Measurements from ENCODE around the gene RPS6KC1.
"Not testable (repeated sequence)": the region's sequence is repeated elsewhere in the genome, so short reads cannot be mapped to it uniquely, and the experiment has no call there.

RPS6KC1 gene

GRCh38 chr1:213160442-213160841 is 109.4 kb downstream of the RPS6KC1 start:
- not testable (repeated sequence) for DNase-seq

- no peak for DNase-seq
These were observed 111.3 kb downstream of the RPS6KC1 start for GRCh38 chr1:213162338-213162737.

- DNase-seq = no peak
These were observed 111.8 kb downstream of the RPS6KC1 start for GRCh38 chr1:213162862-213163261.

- DNase-seq = no peak
These were observed 112.3 kb downstream of the RPS6KC1 start for GRCh38 chr1:213163278-213163711.

- no peak for DNase-seq
These were observed 113.5 kb downstream of the RPS6KC1 start for GRCh38 chr1:213164561-213164960.

- DNase-seq = no peak
These were observed 115.8 kb downstream of the RPS6KC1 start for GRCh38 chr1:213166852-213167251.

GRCh38 chr1:213171711-213172110 is 120.7 kb downstream of the RPS6KC1 start:
- DNase-seq = no peak

GRCh38 chr1:213176341-213176740 is 125.3 kb downstream of the RPS6KC1 start:
- no peak for DNase-seq

- DNase-seq = no peak
These were observed 128.7 kb downstream of the RPS6KC1 start for GRCh38 chr1:213179784-213180183.

- DNase-seq = no peak
These were observed 129.8 kb downstream of the RPS6KC1 start for GRCh38 chr1:213180833-213181232.

- no peak for DNase-seq
These were observed 132.1 kb downstream of the RPS6KC1 start for GRCh38 chr1:213183036-213183672.

GRCh38 chr1:213186168-213186567 is 135.1 kb downstream of the RPS6KC1 start:
- DNase-seq = no peak

GRCh38 chr1:213192026-213192425 is 141.0 kb downstream of the RPS6KC1 start:
- DNase-seq = no peak

GRCh38 chr1:213194383-213194782 is 143.3 kb downstream of the RPS6KC1 start:
- no peak for DNase-seq

GRCh38 chr1:213194855-213195254 is 143.8 kb downstream of the RPS6KC1 start:
- DNase-seq = no peak

GRCh38 chr1:213196328-213197054 is 145.4 kb downstream of the RPS6KC1 start:
- peak in 1 of 5 experiments; percentile 41 for DNase-seq

- no peak for DNase-seq
These were observed 149.6 kb downstream of the RPS6KC1 start for GRCh38 chr1:213200630-213201029.

GRCh38 chr1:213201380-213202155 is 150.5 kb downstream of the RPS6KC1 start:
- DNase-seq = no peak

GRCh38 chr1:213211201-213211600 is 160.2 kb downstream of the RPS6KC1 start:
- DNase-seq = no peak

- not testable (repeated sequence) for DNase-seq
These were observed 168.0 kb downstream of the RPS6KC1 start for GRCh38 chr1:213219076-213219475.

GRCh38 chr1:213221209-213221608 is 170.2 kb downstream of the RPS6KC1 start:
- no peak for DNase-seq

- DNase-seq = no peak
These were observed 176.4 kb downstream of the RPS6KC1 start for GRCh38 chr1:213227458-213227857.

GRCh38 chr1:213231795-213232231 is 180.8 kb downstream of the RPS6KC1 start:
- DNase-seq = no peak
